Measurements from ENCODE around the gene PLCH2. TPM values are rescaled to one million over a fixed set of nuclear protein-coding genes. Genes with fewer than 3 reads are reported as not detected.

Gene PLCH2
- total RNA-seq, 4 donors from 2014 or later: 0.29 to 2.2 (median 0.76) TPM

DNA sequence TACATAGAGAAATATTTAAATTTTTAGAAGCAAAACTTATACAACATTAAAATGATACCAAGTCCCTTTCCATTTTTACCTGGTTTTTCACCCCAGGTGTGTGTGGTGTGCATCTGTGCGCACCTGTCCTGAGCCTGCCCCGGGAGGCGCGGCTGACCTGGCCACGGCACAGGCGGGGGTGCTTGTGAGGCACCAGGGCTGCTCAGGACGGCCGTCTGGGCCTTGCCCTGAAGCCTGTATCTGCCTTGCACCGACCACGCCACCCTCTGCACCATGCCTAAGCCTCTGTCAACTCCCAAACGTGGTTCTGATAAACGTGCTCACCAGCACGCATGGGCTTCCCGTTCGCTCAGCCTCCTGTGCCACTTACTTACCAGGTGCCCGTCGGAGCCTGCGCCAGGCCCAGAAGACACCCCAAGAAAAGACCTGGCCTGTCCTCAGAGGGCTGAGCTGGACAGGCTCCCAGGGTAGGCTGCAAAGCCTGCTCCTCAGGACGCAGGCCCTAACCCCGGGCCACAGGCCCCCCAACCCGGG, 29.4 kb downstream of the PLCH2 start:
- H3K9me3 ChIP-seq: no peaks in the 10 kb centered on the region
- H3K27ac ChIP-seq: no peak overlapping the region
- TF ChIP-seq POLR2A (IDR thresholded peaks at IDR 0.05): no peak
- TF ChIP-seq, protein P1, sequence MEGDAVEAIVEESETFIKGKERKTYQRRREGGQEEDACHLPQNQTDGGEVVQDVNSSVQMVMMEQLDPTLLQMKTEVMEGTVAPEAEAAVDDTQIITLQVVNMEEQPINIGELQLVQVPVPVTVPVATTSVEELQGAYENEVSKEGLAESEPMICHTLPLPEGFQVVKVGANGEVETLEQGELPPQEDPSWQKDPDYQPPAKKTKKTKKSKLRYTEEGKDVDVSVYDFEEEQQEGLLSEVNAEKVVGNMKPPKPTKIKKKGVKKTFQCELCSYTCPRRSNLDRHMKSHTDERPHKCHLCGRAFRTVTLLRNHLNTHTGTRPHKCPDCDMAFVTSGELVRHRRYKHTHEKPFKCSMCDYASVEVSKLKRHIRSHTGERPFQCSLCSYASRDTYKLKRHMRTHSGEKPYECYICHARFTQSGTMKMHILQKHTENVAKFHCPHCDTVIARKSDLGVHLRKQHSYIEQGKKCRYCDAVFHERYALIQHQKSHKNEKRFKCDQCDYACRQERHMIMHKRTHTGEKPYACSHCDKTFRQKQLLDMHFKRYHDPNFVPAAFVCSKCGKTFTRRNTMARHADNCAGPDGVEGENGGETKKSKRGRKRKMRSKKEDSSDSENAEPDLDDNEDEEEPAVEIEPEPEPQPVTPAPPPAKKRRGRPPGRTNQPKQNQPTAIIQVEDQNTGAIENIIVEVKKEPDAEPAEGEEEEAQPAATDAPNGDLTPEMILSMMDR (IDR thresholded peaks at IDR 0.05): no peak
- peaks cover 19 to 27% of the 10 kb centered on the region in 2 donors for H3K36me3 ChIP-seq
- H3K27me3 ChIP-seq: no peaks in the 10 kb centered on the region
- intact Hi-C loops (cut with DNase I): no loop called here
- WGBS, 2 donors: 79% methylated on average over 14 to 20 of the region's 21 CpGs
- H3K4me3 ChIP-seq (replicated peaks in 1 of 3): no peak overlapping the region
- DNase-seq: no peak
- H3K4me1 ChIP-seq: no peaks in the 10 kb centered on the region

DNA sequence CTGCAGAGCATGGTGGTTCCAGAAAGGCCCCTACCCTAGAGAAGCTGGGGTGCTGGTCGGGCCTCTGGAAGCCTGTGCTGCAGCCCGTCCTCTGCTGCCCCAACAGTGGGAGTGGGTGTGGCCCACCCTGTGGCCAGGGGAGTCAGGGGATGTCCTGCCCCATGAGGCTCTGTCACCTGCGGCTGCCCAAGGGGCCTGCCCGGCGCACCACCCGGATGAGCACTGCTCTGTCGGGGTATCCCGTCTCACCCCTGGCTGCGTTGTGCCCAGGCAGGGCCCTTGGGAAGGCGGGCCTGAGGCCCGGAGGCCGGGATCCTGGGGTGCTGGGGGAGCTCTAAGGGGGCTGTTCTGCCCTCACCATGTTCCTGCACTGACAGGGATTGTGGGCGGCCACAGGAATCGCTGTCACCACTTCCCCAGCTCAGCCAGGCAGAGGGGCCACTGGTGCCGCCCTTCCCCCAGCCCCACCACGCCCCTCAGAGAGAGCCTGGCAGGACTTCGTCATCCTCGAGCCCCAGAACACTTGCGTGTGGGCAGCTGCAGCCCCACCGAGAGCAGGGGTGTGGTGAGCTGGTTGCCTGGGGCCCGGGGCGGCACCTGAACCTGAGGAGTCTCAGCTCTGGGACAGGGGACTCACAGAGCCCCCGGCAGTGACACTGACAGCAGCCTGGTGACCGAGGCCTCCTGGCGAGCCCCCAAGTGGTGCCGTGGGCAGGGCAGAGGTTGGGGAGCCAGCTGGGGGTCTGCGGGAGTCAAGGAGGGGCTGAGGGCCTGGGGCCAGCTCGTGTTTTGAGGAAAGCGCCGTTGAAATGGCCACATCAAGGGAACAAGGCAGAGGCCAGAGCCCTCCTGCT, 30.1 kb downstream of the PLCH2 start:
- 71 to 81% methylated on average over 5 to 9 of the region's 30 CpGs for WGBS, 2 donors
- intact Hi-C loops (cut with DNase I): no loop called here
- Histone ChIP-seq H3K36me3 (peaks cover 26 to 34% of the 10 kb centered on the region in 2 donors), H3K27ac (no peak overlapping the region), H3K4me1 (no peaks in the 10 kb centered on the region), H3K4me3 (replicated peaks in 1 of 3) (no peak overlapping the region), H3K9me3 (no peaks in the 10 kb centered on the region), H3K27me3 (no peaks in the 10 kb centered on the region)
- no peak for TF ChIP-seq POLR2A (IDR thresholded peaks at IDR 0.05)
- TF ChIP-seq, protein P1 (IDR thresholded peaks at IDR 0.05): no peak
- DNase-seq: no peak

DNA sequence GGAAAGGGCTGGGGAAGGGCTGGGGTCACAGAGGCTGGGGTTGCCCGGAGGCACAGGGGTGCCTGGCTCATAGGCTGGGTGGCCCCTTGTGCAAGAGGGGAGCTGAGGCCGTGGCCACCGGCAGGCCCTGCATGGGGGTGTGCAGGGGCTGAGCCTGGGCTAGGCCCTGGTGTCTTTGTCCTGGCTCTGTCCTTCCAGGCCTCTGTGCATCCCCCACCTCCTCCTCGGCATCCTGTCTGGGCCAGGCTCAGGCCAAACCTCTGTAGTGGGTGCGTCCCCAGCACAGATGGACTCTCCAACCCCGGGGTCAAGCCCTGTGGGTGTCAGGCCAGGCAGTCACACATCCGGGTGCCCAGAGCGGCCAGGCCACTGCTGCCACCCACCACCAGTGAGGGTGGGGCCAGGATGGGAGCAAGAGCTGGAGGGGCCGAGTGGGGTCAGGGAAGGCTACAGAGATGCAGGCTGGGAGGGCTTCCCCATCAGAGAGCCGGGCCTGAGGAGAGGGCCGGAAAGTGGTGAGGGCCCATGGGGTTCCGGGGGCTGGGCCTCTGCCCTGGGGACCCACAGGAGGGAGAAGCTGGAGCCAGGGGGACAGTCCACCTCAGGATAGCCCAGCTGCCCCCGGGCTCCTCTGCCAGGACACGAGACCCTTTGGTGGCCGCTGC, 30.9 kb downstream of the PLCH2 start:
- TF ChIP-seq POLR2A (IDR thresholded peaks at IDR 0.05): no peak
- TF ChIP-seq, protein P1 (IDR thresholded peaks at IDR 0.05): no peak
- intact Hi-C loops (cut with DNase I): no loop called here
- 41 to 74% methylated on average over 5 to 9 of the region's 15 CpGs for WGBS, 2 donors
- DNase-seq: no peak
- Histone ChIP-seq H3K4me1 (no peaks in the 10 kb centered on the region), H3K27me3 (no peaks in the 10 kb centered on the region), H3K36me3 (peaks cover 34 to 42% of the 10 kb centered on the region in 2 donors), H3K9me3 (no peaks in the 10 kb centered on the region), H3K27ac (no peak overlapping the region), H3K4me3 (replicated peaks in 1 of 3) (no peak overlapping the region)

DNA sequence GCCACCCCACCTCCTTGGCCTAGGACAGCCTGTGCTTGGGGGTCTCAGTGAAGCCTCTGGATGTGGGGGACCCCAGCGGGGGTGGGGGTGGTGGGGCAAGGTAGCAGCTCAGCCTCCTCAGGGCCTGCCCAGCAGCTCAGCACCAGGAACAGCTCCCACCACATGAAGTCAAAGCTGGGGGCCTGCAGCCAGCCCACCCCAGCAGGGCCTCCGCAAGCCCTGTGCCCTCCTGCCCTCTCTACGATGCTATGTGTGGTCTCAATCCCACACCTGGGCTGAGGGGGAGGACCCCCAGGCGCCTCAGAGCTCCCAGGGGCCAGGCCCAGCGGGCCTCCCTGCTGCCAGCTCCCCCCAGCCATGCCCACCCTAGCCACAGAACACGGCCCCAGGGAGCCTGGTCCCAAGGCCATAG, 31.7 kb downstream of the PLCH2 start:
- no peak for DNase-seq
- Histone ChIP-seq H3K27ac (no peak overlapping the region), H3K9me3 (no peaks in the 10 kb centered on the region), H3K4me1 (no peaks in the 10 kb centered on the region), H3K4me3 (replicated peaks in 1 of 3) (no peak overlapping the region), H3K36me3 (peaks cover 41 to 49% of the 10 kb centered on the region in 2 donors), H3K27me3 (no peaks in the 10 kb centered on the region)
- TF ChIP-seq, protein P1 (IDR thresholded peaks at IDR 0.05): no peak
- TF ChIP-seq POLR2A (IDR thresholded peaks at IDR 0.05): no peak
- WGBS, 2 donors: 88% methylated on average over 4 of the region's 6 CpGs; no CpG with 5 or more reads in 1 of the 2 donors
- intact Hi-C loops (cut with DNase I): no loop called here
